GM19351 (cell line): ENCODE data around the gene S100A11.

Source experiments
- ATAC-seq: cut with Tn5 transposase; IDR thresholded peaks from one replicate; pipeline ENCODE4 v1.9.1; 2021; ENCODE audit warnings: mild to moderate bottlenecking, moderate library complexity; ENCODE audit not compliant: unreplicated experiment

S100A11 gene

GRCh38 chr1:152039886-152040285 lies 3.1 kb upstream of the S100A11 start:
- ATAC-seq: no peak

GRCh38 chr1:152039461-152039860 lies 2.7 kb upstream of the S100A11 start:
- ATAC-seq: no peak

DNA sequence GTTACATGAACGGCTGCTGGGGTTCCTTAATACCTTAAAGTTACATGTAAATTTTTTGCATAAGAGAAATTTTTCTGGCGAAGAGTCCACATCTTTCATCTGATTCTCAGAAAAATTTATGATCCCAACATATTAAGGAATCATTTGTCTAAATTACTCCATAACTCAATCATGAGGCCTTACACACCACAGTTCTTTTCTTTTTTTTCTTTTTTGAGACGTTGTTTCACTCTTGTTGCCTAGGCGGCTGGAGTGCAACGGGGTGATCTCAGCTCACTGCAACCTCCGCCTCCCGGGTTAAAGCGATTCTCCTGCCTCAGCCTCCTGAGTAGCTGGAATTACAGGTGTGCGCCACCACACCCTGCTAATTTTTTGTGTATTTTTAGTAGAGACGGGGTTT lies 2.1 kb upstream of the S100A11 start:
- ATAC-seq: no peak

- ATAC-seq: no peak
Measured at GRCh38 chr1:152035539-152036266, 1.1 kb downstream of the S100A11 start.

DNA sequence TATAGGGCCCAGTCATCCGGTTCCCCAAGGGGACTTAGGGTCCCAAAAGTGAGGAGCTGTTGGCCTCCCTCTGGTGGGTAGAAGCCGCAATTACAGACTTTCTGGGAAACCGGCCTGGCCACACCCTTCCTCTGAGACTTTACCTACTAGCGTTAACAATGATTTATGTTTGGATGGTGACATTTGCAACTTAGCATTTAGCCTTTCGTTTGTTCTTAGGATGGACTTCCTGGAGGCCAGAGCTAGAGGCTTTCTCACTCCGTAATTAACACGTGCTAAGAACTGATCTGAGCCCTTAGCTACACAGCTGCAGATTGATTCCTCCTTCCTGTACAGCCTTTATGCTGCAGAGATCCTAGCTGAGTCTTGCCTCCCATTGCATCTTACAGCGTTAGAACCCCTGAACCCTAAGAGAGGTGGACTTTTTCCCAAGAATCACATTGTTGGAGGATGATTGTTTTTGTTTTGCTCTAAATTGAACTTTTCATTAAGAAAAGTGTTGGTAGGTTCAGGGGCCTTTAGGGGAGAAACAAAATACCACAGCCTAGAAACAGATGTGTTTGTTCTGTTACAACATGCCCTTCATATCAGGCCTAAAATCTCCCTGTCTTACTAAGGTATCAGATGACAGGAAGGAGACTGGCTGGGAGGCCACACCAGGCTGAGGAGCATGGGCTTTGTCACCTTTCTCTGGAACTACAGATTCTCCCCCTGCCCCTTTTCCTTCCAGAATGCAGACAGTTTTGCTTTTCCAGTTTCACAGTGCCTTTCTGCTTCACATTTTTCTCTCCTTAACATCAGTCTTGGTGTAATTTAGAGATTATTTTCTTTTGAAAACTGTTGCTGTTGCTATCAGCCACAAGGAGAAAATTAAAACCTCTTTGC lies 1.9 kb downstream of the S100A11 start:
- ATAC-seq: peak; percentile 51

DNA sequence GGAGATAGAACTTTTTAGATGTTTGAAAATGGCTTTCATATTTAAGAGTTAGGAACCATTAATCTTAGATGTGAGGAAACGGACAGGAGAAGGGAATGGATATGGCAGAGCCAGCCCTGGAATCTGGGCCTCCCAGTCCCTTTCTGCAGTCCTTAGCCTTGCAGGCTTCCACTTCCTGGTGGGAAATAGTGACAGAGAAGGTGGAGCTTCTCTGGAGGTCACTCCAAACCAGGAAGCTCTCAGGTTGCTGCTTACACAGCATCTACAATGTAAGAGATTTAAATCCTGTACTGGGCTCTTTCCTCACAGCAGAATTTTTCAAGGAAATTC lies 2.5 kb downstream of the S100A11 start:
- peak; percentile 15 for ATAC-seq

GRCh38 chr1:152029929-152030211 lies 6.9 kb downstream of the S100A11 start:
- no peak for ATAC-seq

DNA sequence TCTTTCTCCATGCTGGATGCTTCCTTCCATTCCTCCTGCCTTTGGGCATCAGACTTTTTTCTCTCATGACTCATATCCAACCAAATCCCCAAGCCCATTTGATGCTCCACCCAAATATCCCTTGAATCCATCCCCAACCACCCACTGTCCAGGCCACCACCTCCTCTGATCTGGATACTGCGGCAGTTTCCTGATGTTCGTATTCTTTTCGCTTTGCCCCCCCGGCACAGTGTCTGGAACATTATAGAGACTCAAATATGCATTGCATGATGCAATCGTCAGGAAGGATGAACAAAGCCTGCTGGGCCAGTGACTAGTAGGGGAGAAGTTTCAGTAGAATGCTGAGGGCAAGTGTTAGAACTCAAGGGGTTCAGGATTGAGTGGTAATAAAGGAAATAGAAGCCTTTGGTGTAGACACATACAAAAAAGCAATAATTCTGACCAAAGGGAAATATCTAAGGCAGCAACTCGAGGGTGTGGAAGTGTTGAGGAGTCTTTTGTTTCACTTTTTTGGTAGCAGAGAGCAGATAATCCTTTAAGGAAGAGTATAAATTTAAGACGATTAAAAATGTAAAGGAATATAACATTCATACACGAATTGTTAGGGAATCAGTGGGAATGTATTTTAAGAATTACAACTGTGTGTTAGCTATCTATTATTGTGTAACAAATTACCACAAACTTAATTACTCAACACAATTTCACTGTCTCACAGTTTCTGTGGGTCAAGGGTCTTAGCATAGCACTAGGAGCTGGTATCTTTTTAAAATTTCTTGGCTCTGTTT lies 7.5 kb downstream of the S100A11 start:
- ATAC-seq: no peak

DNA sequence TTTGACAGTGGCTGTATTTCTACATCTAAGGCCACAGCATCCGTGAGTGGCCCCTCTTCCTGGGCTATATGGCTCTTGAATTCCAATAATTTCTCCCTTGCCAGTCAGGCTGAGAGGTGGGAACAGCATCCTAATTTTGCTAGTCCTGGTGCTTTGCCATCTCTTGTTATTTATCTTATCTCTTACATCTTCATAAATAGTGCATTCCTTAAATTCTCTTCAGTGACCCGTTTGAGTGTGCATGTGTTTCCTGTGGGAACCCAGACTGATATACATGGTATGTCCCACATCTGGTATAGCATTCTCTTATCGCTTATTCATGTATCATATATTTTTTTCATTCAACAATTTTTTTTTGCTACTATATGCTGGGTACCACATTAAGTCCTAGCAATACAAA lies 9.9 kb downstream of the S100A11 start:
- no peak for ATAC-seq

GRCh38 chr1:152024223-152024622 lies 12.6 kb downstream of the S100A11 start:
- no peak for ATAC-seq

- no peak for ATAC-seq
Measured at GRCh38 chr1:152023221-152023620, 13.6 kb downstream of the S100A11 start.

DNA sequence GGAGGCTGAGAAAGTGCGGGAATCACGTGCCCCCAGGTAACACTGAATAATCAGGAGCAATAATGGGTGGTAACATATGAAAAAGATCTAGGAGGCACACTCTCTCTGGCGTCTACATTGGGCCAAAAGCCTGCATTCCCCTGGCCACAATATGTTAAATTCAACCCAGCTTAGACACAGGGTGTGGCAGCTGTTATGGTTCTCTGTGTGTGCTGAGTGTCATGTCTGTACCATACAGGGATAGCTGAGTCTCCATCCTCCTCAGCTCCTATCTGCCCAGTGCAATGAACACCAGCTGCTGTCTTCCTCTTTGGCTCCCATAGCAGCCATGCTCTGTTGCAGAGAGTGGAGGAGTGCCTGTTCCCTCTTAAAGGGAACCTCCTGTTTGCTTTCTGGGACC lies 14.3 kb downstream of the S100A11 start:
- no peak for ATAC-seq

DNA sequence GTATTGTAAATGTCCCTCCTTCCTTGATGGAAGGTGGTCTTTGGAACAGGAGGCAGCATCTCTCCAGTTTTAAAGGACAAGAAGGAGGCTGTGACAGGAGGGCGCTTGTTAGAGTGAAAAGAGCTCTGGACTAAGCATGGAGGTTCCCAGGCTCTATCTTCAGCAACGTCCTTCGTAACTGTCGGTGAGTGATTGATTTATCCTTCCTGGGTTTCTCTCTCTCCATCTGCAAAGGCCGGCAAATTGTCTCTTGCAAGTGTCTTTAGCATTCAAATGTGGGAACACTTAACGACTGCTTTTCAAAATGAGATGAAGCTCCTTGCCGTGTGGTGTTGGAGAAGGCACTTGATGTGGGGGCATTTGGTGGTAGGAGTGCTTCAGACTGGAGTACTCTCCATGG lies 15.2 kb downstream of the S100A11 start:
- no peak for ATAC-seq

DNA sequence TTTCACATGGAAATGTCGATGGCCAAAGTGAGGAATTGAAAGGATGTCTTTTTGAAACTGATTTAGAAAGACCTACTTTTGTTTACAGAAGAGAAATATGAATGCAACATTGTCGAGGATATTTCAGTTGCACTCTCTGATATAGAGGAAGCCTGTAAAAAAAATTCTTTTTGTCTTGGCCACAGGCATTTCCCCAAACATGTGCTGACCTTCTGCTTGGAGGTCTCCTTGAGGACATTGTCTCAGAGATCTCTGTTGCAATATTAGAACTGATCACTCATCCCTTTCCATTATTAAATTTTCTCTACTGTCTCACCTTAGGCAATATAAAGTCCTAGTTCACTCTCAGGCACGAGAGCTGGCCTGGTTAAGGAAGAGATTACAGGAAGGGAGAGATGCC lies 16.0 kb downstream of the S100A11 start:
- ATAC-seq: no peak

- no peak for ATAC-seq
Measured at GRCh38 chr1:152018537-152018936, 18.3 kb downstream of the S100A11 start.

- ATAC-seq: no peak
Measured at GRCh38 chr1:152015766-152016165, 21.0 kb downstream of the S100A11 start.

DNA sequence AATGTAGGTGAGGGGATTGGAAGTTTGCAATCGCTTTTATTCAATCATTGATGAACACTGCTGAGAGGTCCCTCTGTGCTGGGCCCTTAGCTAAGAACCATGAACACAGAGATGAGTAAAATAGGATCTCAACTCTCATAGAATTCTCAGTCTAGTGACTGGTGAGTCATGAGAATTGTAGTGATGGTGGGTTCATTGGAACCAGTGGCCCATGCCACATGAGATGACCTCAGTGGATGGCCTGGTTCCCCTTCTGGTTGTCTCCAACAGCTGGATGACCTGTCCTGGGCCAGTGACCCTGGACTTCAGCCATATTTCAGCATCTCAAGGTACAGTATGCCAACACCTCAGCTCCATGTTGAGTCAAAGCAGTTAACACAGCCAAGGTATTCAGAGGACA lies 21.9 kb downstream of the S100A11 start:
- no peak for ATAC-seq

DNA sequence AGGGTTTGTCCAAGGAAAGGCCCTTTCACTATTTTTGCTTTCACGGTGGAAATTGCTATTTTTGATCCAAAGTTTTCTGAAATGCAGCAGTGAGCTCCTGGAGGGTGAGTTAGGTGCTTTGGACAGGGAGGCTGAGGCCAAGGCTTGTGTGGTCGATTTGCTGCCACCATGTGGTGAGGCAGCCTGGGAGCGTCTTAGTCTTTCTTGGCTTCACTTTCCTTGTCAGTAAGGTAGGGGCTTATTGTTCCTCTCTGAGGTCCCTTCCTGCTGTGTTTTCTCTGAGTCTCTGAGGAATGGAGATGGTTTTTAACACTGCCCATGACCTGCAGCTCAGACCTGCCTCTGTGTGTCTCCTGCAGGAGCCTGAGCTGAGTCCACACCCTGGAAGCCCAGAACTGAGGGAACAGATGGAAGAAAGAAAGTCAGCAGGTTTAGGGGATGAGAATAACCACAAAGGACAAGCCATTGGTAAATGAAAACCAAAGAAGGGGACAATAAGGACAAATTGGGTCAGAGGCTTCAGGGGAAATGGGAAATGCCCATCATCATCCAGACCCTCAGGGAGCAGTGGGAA lies 23.1 kb downstream of the S100A11 start:
- no peak for ATAC-seq

GRCh38 chr1:152009691-152010090 lies 27.1 kb downstream of the S100A11 start:
- no peak for ATAC-seq

- ATAC-seq: no peak
Measured at GRCh38 chr1:152007047-152007446, 29.8 kb downstream of the S100A11 start.

- ATAC-seq: no peak
Measured at GRCh38 chr1:152005360-152005912, 31.4 kb downstream of the S100A11 start.
